GM11168 (cell line): ENCODE data around the gene BPIFB3.

ENCODE experiments used
- in situ Hi-C: fragments of 300-500 bp; cut with MboI; formaldehyde crosslinking; loops from one replicate; pipeline ENCODE4 v1.12.0; 2022; ENCODE audit warnings: low sequenced_read_pairs; ENCODE audit not compliant: unreplicated experiment

BPIFB3 gene, protein sequence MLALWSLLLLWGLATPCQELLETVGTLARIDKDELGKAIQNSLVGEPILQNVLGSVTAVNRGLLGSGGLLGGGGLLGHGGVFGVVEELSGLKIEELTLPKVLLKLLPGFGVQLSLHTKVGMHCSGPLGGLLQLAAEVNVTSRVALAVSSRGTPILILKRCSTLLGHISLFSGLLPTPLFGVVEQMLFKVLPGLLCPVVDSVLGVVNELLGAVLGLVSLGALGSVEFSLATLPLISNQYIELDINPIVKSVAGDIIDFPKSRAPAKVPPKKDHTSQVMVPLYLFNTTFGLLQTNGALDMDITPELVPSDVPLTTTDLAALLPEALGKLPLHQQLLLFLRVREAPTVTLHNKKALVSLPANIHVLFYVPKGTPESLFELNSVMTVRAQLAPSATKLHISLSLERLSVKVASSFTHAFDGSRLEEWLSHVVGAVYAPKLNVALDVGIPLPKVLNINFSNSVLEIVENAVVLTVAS

DNA sequence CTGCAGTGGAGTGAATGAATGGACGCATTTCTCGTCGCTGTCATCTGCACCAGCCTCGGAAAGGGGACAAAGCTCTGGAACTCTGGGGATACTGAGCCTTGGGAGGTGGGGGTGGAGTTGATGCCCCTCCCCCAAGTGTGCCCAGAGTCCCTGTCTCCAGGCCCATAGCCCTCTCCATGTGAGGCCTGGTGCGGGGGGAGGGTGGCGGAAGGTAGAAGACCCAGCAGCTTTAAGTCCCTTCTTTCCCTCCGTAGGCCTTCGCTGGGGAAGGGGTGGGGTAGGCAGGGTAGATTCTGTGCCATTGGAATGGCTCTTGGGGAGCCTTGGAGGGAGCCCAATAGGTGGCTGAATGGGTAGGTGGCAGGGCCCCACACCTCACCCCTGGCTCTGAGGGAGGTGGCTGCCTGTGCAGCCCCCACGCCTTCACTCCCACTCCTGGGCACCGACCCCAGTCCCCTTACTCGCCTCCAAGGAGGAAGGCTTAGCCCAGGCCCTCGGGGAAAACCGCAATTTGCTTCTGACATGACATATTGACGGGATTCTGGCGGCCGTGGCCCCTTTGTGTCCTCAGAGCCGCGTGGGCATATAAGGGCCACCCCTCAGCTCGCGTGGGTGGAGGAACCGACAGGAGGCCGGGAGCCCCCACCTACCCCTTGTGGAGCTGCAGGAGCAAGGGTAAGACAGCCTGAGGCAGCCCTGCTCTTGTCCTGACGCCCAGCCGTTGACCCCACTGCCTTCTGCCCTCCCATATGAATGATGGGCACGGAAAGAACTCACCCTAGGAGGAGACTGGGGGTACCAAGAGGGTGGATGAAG, at the start of gene BPIFB3:
TSS of gene BPIFB3 (plus strand) at position 613 of the 816 bp plus-strand sequence. CDS start 1,533 bp downstream, outside the sequence.
- in situ Hi-C loops: no loop called here

GRCh38 chr20:33004141-33004751, 49.5 kb upstream of the BPIFB3 start, which contains the start of gene SUN5:
Gene SUN5, minus strand, starts transcription at chr20:33004433. Its CDS starts 93 bp downstream, at chr20:33004340.
- in situ Hi-C loops: no loop called here

DNA sequence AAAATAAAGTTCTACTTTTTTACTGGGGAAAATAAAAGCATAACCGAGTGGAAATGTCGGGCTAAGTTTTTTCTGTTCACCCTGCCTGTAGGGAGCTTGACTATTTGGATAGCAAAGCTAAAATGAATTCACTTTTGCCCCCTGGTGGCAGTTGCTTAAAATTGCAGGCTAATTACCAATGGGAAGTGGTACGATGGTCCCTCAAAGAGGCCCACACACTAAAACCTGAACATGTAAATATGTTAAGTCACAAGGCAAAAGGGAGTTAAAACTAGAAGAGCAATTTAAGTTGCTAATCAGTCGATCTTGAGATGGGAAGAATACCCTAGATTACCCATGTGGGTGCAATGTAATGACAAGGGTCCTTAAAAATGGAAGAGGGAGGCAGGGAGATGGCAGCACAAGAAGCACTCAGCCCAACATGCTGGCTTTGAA, 48.6 kb upstream of the BPIFB3 start:
- in situ Hi-C loops: no loop called here

- in situ Hi-C loops: no loop called here
Observed at GRCh38 chr20:33005908-33006775, 47.6 kb upstream of the BPIFB3 start.

GRCh38 chr20:33006776-33007375, 46.8 kb upstream of the BPIFB3 start:
- in situ Hi-C loops: no loop called here

DNA sequence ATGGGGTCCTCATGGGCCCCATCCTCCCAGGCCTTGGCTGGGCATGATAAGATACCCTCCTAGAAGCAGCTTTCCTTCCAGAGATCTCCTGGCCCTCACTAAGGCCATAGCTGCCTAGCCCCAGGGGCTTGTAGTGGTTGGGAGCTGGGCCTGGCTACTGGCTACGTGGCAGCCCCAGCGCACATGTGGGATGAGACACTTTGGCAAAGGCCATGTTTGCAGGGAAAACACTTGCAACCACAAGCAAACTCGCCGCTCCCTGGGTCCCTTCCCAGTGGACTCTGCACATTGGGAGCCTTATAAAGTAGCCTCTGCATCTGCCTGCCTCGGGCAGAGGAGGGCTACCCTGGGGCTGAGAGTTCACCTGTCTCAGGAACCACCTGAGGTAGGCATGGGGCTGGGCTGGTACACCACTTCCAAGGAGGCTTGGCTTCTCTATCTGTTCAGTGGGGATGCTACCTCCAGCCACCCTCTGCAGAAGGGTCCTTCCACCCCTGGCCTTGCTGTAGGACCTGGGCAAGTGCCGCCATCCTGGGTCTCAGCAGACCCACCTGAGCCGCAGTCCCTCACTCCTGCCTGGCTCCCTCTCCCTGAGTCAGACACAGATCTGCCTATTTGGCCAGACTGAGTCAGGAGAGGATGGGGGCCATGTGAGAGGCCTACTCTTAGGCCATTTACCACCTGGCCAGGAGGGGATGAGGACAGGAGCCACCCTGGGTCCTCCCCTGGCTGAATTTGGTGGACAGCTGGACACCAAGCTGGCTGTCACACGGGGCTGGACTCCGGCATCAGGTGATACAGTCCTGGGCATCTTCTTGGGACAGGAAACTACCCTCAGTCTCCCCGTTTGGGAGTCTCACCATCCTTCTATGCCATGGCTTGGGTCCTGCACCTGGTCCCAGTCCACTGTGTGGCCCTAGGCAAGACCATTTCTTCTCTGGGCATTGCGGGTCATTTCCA, 46.0 kb upstream of the BPIFB3 start, which contains the start of gene BPIFB2:
TSS of gene BPIFB2 (plus strand) at position 329 of the 960 bp plus-strand sequence. CDS start 871 bp downstream, outside the sequence.
- in situ Hi-C loops: no loop called here

- in situ Hi-C loops: no loop called here
Observed at GRCh38 chr20:33008336-33009213, 45.1 kb upstream of the BPIFB3 start.

DNA sequence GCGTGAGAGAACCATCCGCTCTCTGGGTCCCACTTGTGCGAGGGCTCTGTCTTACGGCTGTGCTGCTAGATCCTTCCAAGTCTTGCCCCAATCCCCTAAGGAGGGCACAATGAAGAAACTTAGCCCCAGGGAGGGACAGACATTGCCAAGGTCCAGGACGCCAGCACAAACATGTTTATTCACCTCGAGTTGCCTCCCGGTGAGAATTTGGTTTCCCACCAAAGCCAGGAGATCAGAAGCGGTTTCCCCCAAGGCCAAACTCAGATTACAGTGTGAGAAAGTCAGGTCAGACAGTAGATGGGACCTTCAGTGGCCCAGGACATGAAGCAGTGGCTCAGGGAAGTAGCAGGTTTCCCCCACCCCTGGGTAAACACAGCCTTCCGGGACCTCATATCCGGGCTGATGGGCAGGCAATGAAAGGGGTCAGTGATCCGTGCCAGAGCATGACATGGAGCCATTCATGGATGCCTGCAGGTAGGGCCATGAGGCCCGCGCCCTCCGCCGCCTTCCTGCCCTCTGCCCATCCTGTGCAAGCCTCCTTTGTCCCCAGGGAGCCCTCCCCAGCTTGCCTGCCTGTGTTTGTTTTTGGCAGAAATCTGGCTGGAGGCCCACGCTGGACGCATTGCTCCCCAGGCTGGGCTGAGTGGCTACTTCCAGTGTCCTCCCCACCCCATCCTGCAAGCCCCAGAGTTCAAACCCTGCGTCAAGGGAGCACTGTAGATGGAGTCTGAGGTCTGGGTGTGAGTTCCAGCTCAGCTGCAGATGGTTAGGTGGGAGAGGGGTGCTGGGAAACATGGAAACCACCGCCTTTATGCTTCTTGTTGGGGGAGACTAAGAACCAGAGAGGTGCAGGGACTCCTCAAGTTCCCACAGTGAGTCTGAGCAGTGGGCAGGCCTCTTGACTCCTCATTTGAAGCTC, 44.2 kb upstream of the BPIFB3 start:
- in situ Hi-C loops: no loop called here

GRCh38 chr20:33010133-33010504, 43.6 kb upstream of the BPIFB3 start:
- in situ Hi-C loops: no loop called here

DNA sequence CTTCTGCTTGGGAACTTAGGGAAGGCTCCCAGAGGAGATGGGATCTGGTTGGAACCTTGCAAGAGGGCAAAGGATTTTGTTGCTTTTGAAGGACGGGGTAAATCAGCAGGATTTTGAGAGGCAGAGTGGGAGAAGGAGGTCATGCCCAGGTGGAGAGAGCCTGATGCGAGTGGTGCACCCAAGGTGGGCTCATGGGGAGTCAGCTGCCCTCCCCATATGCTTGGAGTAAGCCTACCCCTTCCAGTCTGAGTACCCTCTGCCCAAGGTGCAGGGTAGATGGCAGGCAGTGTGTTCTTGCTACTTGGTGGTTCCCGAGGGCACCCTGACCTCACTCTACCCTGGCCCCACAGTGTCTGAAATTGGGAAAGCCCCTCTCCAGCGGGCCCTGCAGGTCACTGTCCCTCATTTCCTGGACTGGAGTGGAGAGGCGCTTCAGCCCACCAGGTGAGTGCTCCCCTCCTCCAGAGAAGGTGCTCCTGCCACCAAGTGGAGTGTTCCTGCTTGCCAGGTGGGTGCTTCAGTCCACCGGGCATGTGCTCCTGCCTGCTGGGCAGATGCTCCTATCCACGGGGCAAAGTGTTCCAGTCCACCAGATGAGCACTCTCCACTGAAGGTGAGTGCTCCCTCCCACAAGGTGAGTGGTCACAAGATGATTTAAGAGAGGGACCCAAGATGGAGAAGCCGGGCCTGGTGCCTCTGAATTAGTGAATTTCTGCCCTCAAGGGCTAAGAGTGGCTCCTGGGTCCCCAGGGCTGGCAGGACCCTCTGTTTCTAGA, 42.8 kb upstream of the BPIFB3 start:
- in situ Hi-C loops: no loop called here

- in situ Hi-C loops: no loop called here
Observed at GRCh38 chr20:33012327-33013189, 41.1 kb upstream of the BPIFB3 start.

DNA sequence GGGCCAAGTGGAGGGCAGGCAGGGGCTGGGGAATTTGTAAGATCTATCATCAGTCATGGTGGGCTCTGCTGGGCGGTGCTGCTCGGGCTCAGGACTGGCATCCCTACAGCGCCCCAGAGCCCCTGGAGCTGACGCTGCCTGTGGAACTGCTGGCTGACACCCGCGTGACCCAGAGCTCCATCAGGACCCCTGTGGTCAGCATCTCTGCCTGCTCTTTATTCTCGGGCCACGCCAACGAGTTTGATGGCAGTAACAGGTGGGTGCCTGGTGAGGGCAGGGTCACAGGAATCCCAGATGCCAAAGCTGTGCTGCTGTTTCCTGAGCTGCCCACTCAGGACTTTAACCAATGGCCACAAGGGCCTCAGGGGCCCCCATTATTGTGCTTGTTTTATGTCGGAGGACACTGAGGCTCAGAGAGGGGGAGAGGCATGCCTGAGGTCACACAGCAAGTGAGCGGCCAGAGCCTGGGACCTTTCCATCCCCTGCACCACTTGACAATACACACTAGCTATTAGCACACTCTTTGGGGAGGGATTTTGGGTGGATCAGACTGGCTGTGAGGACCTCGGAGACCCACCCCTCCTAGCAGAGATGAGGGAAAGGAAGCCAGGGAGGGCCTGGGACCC, 39.9 kb upstream of the BPIFB3 start:
- in situ Hi-C loops: no loop called here

GRCh38 chr20:33014336-33015113, 39.2 kb upstream of the BPIFB3 start:
- in situ Hi-C loops: no loop called here
